K562 (cell line): ENCODE results near the gene YBEY. TPM values are rescaled to one million over a fixed set of nuclear protein-coding genes. Genes with fewer than 3 reads are reported as not detected.

ENCODE experiments used
- CBX2 ChIP-seq: fragments of 200-600 bp; sonication (generic); IDR thresholded peaks from one replicate; pipeline ENCODE4 v1.6.1; 2012; ENCODE audit warnings: mild to moderate bottlenecking, low read length, inconsistent platforms; ENCODE audit not compliant: insufficient read depth, poor library complexity, severe bottlenecking
- CBX3 ChIP-seq, 2 experiments: IDR thresholded peaks; 1 replicate in 1 of 2; 2 replicates in 1 of 2; pipeline ENCODE4 v1.6.1; 2012; ENCODE audit warnings: inconsistent platforms in 2 of 2, low read length in 2 of 2, borderline replicate concordance in 1 of 2, control low read depth in 1 of 2
- DDX20 ChIP-seq: fragments of 450-650 bp; IDR thresholded peaks from 2 replicates; pipeline ENCODE4 v1.6.1; 2016; ENCODE audit warnings: missing genetic modification characterization, low read depth, mild to moderate bottlenecking, missing compliant biosample characterization, moderate library complexity
- E2F8 ChIP-seq: fragments of 450-650 bp; IDR thresholded peaks from 2 replicates; pipeline ENCODE4 v1.7.1; 2018; ENCODE audit warnings: mild to moderate bottlenecking, low read depth; ENCODE audit not compliant: partially characterized antibody
- FOXK1 ChIP-seq: sonication (generic); formaldehyde crosslinking; IDR thresholded peaks from 2 replicates; pipeline ENCODE4 v1.8.0; 2022; ENCODE audit warnings: missing genetic modification reagents, mild to moderate bottlenecking, borderline replicate concordance
- FOXM1 ChIP-seq, 2 experiments: fragments of 450-650 bp in 1 of 2; sonication (generic) in 1 of 2; formaldehyde crosslinking in 1 of 2; IDR thresholded peaks; 2 replicates each; pipeline versions ENCODE4 v1.6.1 to v1.9.0; 2017 to 2022; ENCODE audit warnings: low read depth in 2 of 2, mild to moderate bottlenecking in 2 of 2, missing genetic modification reagents in 1 of 2, moderate library complexity in 1 of 2
- KLF1 ChIP-seq: fragments of 450-650 bp; IDR thresholded peaks from 2 replicates; pipeline ENCODE4 v1.6.1; 2016; ENCODE audit warnings: missing genetic modification characterization, missing compliant biosample characterization
- MITF ChIP-seq: IDR thresholded peaks from 2 replicates; pipeline ENCODE4 v1.6.1; 2014; ENCODE audit warnings: antibody characterized with exemption
- POLR2A ChIP-seq: fragments of 450-650 bp; conservative IDR thresholded peaks from 2 replicates; pipeline ENCODE4 v1.6.1; 2016
- PRMT5 ChIP-seq: sonication (generic); formaldehyde crosslinking; IDR thresholded peaks from 2 replicates; pipeline ENCODE4 v1.5.0; 2020; ENCODE audit warnings: missing genetic modification reagents
- TEAD4 ChIP-seq, 2 experiments: sonication (generic) in 1 of 2; formaldehyde crosslinking in 1 of 2; IDR thresholded peaks; 2 replicates each; pipeline versions ENCODE4 v1.6.1 to v1.8.0; 2012 to 2022; ENCODE audit warnings: borderline replicate concordance in 1 of 2, inconsistent platforms in 1 of 2, low read length in 1 of 2, mild to moderate bottlenecking in 1 of 2, missing genetic modification reagents in 1 of 2
- ZBTB9 ChIP-seq: fragments of 450-650 bp; formaldehyde crosslinking; IDR thresholded peaks from 2 replicates; pipeline ENCODE4 v1.4.0; 2020; ENCODE audit warnings: mild to moderate bottlenecking, moderate library complexity
- ZNF12 ChIP-seq: sonication (generic); formaldehyde crosslinking; IDR thresholded peaks from 2 replicates; pipeline ENCODE4 v1.4.0; 2020; ENCODE audit warnings: mild to moderate bottlenecking, missing genetic modification reagents
- ZNF217 ChIP-seq: sonication (generic); formaldehyde crosslinking; IDR thresholded peaks from 2 replicates; pipeline ENCODE4 v1.8.0; 2022; ENCODE audit warnings: mild to moderate bottlenecking, missing genetic modification reagents
- ZNF699 ChIP-seq: fragments of 250-450 bp; sonication (Bioruptor Pico); IDR thresholded peaks from 2 replicates; pipeline ENCODE4 v1.8.0; 2021; ENCODE audit warnings: mild to moderate bottlenecking, moderate library complexity; ENCODE audit not compliant: insufficient replicate concordance
- polyA plus RNA-seq, 8 experiments: library from polyadenylated mRNA; depleted of rRNA in 4 of 8; stranded (reverse) in 5 of 8; unstranded in 3 of 8; fragments of >200 nt; fragmentation: Nextera tagmentation in 2 of 8; fragmentation: Illumina TruSeq in 1 of 8; extraction: Ambion mirVana in 2 of 8; extraction: Trizol in 1 of 8; gene quantifications; 2 replicates each; pipeline versions ENCODE4 v1.2.1 to v1.2.3, GENCODE V29; 2011 to 2014; ENCODE audit warnings: inconsistent platforms in 1 of 8, missing spikeins in 1 of 8
- total RNA-seq, 7 experiments: library from RNA; depleted of rRNA in 6 of 7; stranded (reverse); fragments of >200 nt in 6 of 7; fragmentation: Illumina TruSeq in 2 of 7; extraction: Trizol in 2 of 7; gene quantifications; 2 replicates each; pipeline versions ENCODE4 v1.2.1 to v1.2.3, GENCODE V29; 2011 to 2021; ENCODE audit warnings: low replicate concordance in 1 of 7
- TF ChIP-seq, protein P1 (sequence below): fragments of 250-450 bp; sonication (Bioruptor Pico); IDR thresholded peaks from 2 replicates; pipeline ENCODE4 v1.5.0; 2021
- TF ChIP-seq, protein P2 (sequence below), 2 experiments: fragments of 450-650 bp in 1 of 2; IDR thresholded peaks; 2 replicates each; pipeline ENCODE4 v1.6.1; 2011 to 2017; ENCODE audit warnings: low read depth in 2 of 2, antibody characterized with exemption in 1 of 2, borderline replicate concordance in 1 of 2, low read length in 1 of 2, mild to moderate bottlenecking in 1 of 2, mixed read lengths in 1 of 2; ENCODE audit not compliant: control insufficient read depth in 1 of 2

Gene YBEY
- total and polyA plus RNA-seq, 9 of the 15 experiments (the other 6 are each of a cell fraction or from before 2014, with no cell fraction given) = 6.4 to 28.0 (median 12.4) TPM

GRCh38 chr21:46320331-46320801, 34.2 kb downstream of the YBEY start (continued):
- TF ChIP-seq ZBTB9 (CRISPR knock-in tag) (peak; percentile 29; the same call in 1 of the 2 replicates), E2F8 (peak; percentile 57), KLF1 (tag) (0 out of 2 replicates have a peak, but pooled peaks have one; percentile 45), CBX2 (no peak), ZNF699 (no peak), FOXM1 (IDR thresholded peaks at IDR 0.05; ENCODE audit: low read depth) (peak; percentile 98), FOXM1 (CRISPR knock-in tag; IDR thresholded peaks at IDR 0.05; ENCODE audit: low read depth) (no peak), DDX20 (tag) (no peak), TEAD4 (IDR thresholded peaks at IDR 0.05; ENCODE audit: low read length) (peak; percentile 100), TEAD4 (CRISPR knock-in tag; IDR thresholded peaks at IDR 0.05; ENCODE audit: borderline replicate concordance) (no peak), PRMT5 (CRISPR knock-in tag) (no peak), POLR2A (no peak; the same call in 1 of the 2 replicates), MITF (peak; percentile 53; the same call in 1 of the 2 replicates), FOXK1 (CRISPR knock-in tag) (no peak), ZNF12 (CRISPR knock-in tag) (no peak), CBX3 (IDR thresholded peaks at IDR 0.05; ENCODE audit: borderline replicate concordance in 1 of 2, low read length in 2 of 2) (peak in 1 of 2 experiments; percentile 91; a peak in 2 of 3 replicates), ZNF217 (CRISPR knock-in tag) (no peak)
- TF ChIP-seq, protein P1, sequence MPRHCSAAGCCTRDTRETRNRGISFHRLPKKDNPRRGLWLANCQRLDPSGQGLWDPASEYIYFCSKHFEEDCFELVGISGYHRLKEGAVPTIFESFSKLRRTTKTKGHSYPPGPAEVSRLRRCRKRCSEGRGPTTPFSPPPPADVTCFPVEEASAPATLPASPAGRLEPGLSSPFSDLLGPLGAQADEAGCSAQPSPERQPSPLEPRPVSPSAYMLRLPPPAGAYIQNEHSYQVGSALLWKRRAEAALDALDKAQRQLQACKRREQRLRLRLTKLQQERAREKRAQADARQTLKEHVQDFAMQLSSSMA (CRISPR knock-in tag) = no peak
- TF ChIP-seq, protein P2, sequence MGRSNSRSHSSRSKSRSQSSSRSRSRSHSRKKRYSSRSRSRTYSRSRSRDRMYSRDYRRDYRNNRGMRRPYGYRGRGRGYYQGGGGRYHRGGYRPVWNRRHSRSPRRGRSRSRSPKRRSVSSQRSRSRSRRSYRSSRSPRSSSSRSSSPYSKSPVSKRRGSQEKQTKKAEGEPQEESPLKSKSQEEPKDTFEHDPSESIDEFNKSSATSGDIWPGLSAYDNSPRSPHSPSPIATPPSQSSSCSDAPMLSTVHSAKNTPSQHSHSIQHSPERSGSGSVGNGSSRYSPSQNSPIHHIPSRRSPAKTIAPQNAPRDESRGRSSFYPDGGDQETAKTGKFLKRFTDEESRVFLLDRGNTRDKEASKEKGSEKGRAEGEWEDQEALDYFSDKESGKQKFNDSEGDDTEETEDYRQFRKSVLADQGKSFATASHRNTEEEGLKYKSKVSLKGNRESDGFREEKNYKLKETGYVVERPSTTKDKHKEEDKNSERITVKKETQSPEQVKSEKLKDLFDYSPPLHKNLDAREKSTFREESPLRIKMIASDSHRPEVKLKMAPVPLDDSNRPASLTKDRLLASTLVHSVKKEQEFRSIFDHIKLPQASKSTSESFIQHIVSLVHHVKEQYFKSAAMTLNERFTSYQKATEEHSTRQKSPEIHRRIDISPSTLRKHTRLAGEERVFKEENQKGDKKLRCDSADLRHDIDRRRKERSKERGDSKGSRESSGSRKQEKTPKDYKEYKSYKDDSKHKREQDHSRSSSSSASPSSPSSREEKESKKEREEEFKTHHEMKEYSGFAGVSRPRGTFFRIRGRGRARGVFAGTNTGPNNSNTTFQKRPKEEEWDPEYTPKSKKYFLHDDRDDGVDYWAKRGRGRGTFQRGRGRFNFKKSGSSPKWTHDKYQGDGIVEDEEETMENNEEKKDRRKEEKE (IDR thresholded peaks at IDR 0.05; ENCODE audit: borderline replicate concordance in 1 of 2, control insufficient read depth in 1 of 2, low read depth in 2 of 2, low read length in 1 of 2) = peak in 1 of 2 experiments; percentile 88; a peak in 1 of 4 replicates
